Erythroblast (primary cell): Measurements from ENCODE around the gene ARHGEF7.

Experiments used
- DNase-seq, 2 experiments: peaks; one replicate each; lab custom pipeline; 2025; lab: John Stamatoyannopoulos, UW
- GATA1 ChIP-seq: IDR thresholded peaks from 2 replicates; pipeline ENCODE4 v1.6.1; 2011; ENCODE audit warnings: low read depth, mild to moderate bottlenecking, control low read depth, low read length, moderate library complexity
- POLR2A ChIP-seq: IDR thresholded peaks from 2 replicates; pipeline ENCODE4 v1.6.1; 2011; ENCODE audit warnings: mild to moderate bottlenecking, low read length

The ARHGEF7 gene

DNA sequence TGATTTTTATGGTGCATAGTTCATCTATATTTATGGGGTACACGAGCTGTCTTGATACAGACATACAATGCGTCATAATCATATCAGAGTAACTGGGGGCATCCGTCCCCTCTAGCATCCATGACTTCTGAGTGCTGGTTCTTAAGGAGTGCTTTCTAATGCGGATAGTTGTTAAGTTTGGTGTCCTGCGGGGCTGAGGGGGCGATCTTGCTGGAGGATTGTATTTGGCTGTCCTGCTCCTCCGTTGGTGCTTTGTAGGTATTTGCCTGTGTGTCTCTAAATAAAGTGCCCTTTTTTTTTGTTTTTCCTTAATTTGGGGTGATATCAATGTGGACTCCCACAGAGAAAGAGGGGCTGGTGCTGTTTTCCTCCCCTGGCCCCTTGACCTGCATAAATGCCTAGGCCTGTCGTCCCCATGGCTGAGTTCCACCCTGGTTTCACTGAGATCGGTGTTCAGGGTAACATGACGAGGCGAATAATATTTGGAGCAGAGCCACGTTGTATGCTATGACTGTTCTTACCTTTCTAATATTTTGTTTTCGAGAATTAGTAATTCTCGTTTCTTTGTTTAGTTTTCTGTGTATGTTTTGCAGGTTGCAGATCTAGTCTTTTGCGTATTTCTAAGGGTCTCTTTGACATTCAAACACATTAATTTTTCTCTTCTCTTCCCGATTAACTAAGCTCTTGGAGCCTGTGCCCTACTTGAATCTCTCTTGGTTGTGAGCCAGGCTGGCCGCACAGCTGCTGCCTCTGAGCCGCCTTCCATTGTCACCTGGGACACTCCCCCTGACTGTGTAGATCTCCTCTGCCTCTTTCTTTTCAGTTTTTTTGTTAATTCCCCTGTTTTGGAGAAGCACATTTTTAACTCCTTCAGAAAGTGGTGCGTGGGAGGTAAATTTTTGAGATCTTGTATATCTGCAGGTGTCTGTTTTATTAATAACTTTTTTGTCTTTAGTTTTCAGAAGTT is 100.3 kb downstream of the ARHGEF7 start:
- TF ChIP-seq POLR2A (no peak), GATA1 (no peak)
- DNase-seq: no peak

DNA sequence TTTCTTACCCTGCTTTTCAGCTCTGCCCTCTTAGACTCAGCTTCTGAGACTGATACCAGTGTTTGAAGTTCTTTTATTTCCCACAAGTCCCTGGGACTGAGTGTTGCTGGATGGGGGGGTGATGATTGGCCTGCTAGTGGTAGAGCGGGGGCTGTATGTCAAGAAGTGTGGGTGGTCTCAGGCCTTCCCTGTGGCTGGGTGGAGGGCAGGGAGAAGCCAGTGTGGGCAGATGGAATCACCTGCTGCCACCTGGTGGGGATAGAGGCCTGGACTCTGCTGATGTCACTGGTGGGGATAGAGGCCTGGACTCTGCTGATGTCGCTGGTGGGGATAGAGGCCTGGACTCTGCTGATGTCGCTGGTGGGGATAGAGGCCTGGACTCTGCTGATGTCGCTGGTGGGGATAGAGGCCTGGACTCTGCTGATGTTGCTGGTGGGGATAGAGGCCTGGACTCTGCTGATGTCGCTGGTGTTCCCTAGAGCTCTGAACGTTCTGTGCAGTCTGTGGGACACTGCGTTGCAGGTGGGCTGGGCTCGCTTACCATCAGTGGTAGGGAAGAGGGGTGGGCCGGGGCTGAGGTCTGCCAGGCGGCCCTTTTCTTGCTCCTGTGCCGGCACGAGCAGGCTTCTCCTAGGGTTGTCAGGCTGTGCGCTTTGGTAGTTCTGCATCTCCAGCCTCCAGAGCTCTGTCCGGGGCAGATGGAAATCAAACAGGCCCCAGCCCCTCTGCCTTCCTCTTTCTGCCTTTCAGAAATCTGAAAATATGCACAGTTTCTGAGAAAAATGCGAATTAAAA is 101.3 kb downstream of the ARHGEF7 start:
- no peak for TF ChIP-seq POLR2A
- TF ChIP-seq GATA1: no peak
- peak; percentile 47 to 56 for DNase-seq

DNA sequence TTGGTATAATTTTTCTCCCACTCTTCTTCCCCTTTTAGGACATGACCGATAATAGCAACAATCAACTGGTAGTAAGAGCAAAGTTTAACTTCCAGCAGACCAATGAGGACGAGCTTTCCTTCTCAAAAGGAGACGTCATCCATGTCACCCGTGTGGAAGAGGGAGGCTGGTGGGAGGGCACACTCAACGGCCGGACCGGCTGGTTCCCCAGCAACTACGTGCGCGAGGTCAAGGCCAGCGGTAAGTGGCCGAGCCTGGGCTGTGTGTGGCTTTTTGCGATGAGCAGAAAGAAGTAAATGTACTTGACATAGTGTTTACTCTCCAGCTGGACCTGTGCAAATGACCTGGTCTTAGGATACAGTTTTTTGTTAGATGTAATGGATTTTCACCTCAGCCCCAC is 102.5 kb downstream of the ARHGEF7 start:
- DNase-seq: no peak
- TF ChIP-seq POLR2A (no peak), GATA1 (no peak)

DNA sequence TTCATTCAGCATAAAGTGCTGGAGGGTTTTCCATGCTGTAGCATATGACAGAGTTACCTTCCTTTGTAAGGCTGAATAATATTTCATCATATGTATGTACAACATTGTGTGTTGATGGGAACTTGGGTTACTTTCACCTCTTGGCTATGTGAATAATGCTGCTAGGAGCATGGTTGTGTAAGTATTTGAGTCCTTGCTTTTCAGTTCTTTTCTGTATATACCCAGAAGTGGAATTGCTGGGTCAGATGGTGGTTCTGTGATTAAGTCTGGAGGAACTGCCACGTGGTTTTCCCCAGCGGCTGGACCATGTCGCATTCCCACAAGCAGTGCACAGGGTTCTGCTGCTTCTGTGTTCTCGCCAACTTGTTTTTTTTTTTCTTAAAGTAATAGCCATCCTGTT is 104.2 kb downstream of the ARHGEF7 start:
- TF ChIP-seq GATA1 (no peak), POLR2A (no peak)
- DNase-seq: no peak

DNA sequence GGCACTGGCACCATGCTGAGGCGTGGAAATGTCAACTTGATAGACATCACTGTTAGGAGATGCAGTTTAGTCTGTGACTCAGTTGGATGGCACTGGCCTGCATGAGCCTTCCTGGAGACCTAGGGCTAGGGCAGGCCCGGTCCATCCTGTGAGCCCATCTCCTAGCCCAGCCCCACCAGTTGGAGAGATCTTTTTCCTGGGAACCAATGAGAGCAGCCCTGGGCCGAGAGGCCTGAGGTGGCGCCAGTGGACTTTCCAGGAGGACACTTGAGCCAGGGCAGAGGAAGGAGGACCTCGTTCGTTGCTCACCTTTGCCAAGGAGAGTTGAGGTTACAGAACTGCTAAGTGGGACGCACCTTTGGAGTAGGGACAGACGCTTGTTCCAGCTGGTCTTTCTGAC is 104.8 kb downstream of the ARHGEF7 start:
- TF ChIP-seq GATA1 (no peak), POLR2A (no peak)

DNA sequence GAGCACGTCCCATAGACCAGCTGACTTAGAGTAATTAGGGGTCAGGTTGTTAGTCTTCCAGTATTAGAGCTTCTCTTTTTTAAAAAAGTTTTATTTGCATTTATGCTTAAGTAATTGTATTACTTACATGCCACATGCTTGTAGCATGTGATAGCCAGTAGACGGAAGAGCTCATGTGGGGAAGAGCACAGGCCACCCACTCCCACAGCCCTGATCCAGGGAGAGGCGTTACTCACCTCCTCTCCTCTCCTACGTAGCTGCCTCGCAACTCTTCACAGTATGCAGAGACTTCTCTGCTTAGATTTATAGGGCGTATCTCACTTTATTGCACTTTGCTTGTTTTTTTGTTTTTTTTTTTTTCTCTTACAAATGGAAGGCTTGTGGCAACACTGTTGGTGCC is 110.1 kb downstream of the ARHGEF7 start:
- DNase-seq: no peak
- TF ChIP-seq GATA1 (no peak), POLR2A (no peak)

More for the DNA sequence above, 104.8 kb downstream of the ARHGEF7 start:
- DNase-seq: no peak

DNA sequence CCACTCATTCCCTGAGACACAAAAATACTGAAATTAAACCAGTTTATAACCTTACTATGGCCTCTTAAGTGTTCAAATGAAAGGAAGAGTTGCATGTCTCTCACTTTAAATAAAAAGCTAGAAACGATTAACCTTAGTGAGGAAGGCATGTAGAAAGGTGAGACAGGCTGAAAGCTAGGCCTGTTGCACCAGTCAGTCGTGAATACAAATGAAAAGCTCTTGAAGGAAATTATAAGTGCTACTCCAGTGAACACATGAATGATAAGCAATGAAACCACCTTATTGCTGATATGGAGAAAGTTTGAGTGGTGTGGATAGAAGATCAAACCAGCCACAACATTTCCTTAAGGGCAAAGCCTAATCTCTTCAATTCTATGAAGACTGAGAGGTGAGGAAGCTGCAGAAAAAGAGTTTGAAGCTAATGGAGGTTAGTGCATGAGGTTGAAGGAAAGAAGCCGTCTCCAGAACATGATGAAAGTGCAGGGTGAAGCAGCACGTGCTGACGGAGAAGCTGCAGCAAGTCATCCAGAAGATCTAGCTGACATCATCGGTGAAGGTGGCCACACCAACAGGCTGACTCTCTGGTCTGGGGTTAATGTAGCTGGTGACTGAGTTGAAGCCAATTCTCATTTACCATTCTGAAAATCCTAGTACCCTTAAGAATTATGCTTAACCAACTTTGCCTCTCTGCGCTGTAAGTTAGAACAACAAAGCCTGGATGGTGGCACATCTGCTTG is 110.9 kb downstream of the ARHGEF7 start:
- TF ChIP-seq POLR2A: no peak
- TF ChIP-seq GATA1: no peak
- peak in 1 of 2 experiments; percentile 5 for DNase-seq

DNA sequence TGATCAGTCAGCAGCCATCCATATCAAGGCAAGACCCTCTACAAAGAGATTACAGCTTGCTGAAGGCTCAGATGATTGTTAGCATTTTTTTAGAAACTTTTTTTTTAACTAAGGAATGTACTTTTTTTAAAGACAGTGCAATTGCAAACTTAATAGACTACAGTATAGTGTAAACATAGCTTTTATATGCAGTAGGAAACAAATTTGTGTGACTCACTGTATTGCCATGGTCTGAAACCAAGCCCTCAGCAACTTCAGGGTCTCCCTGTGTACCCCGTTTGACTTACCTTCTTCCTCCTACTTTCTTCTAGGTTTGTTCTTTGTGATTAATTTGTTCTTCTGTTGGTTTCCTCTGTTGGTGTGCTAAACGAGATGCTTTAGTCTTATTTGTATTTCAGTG is 112.3 kb downstream of the ARHGEF7 start:
- DNase-seq: no peak
- TF ChIP-seq GATA1 (no peak), POLR2A (no peak)

DNA sequence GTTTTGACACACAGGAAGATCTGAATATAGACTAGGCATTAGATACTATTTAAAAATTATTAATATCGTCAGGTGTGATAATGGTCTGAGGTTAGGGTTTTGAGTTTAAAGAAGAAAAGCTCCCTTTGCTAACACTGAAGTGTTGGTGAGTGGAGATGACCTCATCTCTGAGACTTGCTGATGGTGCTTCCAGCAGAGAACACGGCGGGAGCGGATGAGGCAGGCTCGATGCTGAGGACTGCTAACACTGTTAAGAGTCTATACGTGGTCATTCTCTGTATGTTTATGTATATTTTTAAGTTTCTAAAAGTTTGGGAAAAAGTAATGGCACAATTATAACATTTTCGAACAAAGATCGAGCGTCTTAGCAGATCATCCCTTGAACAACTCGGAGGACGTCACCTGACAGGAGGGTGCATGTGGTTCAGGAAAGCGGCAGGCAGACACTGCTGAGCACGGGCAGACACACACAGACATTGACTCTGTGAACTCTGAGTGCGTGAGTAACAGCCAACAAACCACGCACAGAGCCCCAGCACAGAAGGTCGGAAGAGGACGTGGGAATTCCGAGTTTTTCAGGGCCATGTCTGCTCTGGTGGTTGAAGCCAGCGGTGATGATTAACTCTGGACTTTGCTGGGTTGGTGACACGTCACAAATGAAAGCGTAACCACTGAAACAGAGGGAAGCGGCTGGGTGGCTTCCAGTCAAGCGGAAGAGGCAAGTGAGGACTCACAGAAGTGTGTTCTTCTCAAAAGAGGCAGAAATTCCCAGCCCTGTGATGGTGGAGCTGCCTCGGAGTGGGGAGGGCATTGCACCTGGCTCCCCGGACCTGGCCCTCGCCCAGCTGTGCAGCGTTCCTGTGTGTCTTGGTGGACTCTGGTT is 113.4 kb downstream of the ARHGEF7 start:
- DNase-seq: no peak
- no peak for TF ChIP-seq GATA1
- TF ChIP-seq POLR2A: no peak

DNA sequence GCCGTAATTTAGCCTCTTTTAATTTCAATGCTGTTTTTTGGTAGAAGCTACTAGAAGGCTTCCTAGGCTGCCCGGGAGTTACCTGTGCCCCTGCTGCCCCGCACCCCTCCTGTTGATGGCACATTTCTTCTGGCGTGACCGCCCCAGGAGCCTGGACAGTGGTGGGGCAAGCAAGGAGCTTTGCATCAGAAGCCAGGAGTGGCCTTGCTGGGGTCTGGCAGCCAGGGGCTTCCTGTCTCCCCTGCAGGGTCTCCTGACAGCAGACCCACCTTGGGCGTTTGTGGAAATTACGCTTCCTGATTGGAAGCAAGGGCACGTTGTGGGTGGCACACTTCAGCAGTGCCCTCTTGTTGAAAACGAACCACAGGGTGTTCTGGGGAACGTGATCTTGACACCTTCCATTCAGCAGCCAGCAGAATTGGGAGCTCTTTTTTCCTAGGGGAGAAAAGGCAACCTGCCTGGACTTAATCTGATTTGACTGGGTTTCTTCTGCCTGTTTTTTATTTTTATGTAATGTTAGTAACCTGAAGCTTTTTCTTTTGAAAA is 115.3 kb downstream of the ARHGEF7 start:
- DNase-seq: no peak
- TF ChIP-seq POLR2A (no peak), GATA1 (no peak)

DNA sequence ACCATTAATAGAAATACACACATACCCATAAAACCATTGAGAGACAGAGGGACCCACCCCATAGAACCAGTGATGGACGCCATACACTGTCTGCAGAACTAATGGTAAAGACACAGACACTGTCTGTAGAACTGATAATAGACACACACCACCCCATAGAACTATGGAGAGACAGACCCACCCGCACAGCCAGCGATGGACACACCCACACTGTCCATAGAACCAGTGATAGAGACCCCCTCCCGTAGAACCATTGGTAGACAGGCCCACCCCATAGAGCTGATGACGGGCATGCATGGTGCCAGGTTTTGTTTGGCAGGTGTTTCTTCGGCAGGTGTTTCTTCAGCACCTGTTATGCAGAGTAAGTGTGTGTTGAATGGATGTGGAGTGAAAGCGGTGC is 117.1 kb downstream of the ARHGEF7 start:
- DNase-seq: no peak
- TF ChIP-seq GATA1: no peak
- no peak for TF ChIP-seq POLR2A

DNA sequence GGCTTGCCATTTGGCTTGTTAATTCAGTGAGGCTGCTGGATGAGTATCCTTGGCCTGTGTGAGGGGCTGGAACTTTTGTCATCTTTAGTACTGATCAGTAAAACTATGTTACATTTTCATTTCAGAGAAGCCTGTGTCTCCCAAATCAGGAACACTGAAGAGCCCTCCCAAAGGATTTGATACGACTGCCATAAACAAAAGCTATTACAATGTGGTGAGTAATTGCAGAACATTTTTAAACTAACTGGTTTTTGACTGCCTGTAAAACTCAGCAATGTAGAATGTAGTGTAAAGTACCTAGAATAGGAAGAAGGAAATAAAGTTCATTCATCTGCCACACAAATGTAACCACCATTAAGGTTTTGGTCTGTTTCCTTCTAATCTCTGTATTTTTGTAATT is 118.0 kb downstream of the ARHGEF7 start:
- no peak for TF ChIP-seq GATA1
- no peak for DNase-seq
